SK-N-SH (cell line): ENCODE results near the gene KMT2C.

ENCODE experiments used
- EP300 ChIP-seq, 2 experiments: IDR thresholded peaks; 2 replicates each; pipeline versions ENCODE4 v1.4.0 to v1.6.1; 2012; ENCODE audit warnings: borderline replicate concordance in 1 of 2, low read depth in 1 of 2, low read length in 1 of 2
- EZH2phosphoT487 ChIP-seq: fragments of 200-600 bp; sonication (generic); IDR thresholded peaks from 2 replicates; pipeline ENCODE4 v1.6.1; 2017; ENCODE audit warnings: low read depth, mixed run types, mild to moderate bottlenecking, antibody characterized with exemption, moderate library complexity, borderline replicate concordance
- FOXJ3 ChIP-seq: sonication (generic); formaldehyde crosslinking; IDR thresholded peaks from 2 replicates; pipeline ENCODE4 v1.5.1; 2020; ENCODE audit warnings: mild to moderate bottlenecking, missing genetic modification reagents
- JUND ChIP-seq: IDR thresholded peaks from 2 replicates; pipeline ENCODE4 v1.4.0; 2012
- MXI1 ChIP-seq: IDR thresholded peaks from 2 replicates; pipeline ENCODE4 v1.6.1; 2012; ENCODE audit warnings: mild to moderate bottlenecking, low read depth, low read length, improper control_type of control experiment
- SMC3 ChIP-seq: IDR thresholded peaks from 2 replicates; pipeline ENCODE4 v1.6.1; 2012; ENCODE audit warnings: low read depth, low read length, improper control_type of control experiment
- TCF12 ChIP-seq: IDR thresholded peaks from 2 replicates; pipeline ENCODE4 v1.4.0; 2012
- TF ChIP-seq, protein P1 (sequence below): fragments of 150-350 bp; IDR thresholded peaks from 2 replicates; pipeline ENCODE4 v1.6.1; 2016; ENCODE audit warnings: mild to moderate bottlenecking, low read depth, low read length
- TF ChIP-seq, protein P2 (sequence below): fragments of 200-600 bp; sonication (generic); IDR thresholded peaks from 2 replicates; pipeline ENCODE4 v1.6.1; 2017; ENCODE audit warnings: antibody characterized with exemption, mild to moderate bottlenecking, moderate library complexity
- TF ChIP-seq, protein P3 (sequence below): IDR thresholded peaks from 2 replicates; pipeline ENCODE4 v1.4.0; 2012; ENCODE audit warnings: low read depth

DNA sequence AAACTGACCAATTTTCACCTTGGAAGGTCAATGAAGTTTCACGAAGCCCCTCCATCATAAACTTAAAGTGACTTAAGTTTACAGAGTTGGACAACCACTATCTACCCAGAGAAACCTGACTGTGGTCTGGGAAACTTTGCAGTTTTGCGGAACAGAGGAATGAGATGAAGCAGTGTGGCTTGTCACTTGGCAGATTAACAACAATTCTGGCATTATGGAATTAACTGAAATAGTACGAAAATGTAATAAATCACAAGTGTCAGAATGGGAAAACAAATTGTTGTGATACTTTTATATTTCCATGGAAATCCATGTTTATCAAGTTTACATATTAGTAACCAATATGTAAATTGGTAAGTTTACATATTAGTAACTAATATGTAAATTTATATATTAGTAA is 4.9 kb downstream of the KMT2C start:
- TF ChIP-seq, protein P1, sequence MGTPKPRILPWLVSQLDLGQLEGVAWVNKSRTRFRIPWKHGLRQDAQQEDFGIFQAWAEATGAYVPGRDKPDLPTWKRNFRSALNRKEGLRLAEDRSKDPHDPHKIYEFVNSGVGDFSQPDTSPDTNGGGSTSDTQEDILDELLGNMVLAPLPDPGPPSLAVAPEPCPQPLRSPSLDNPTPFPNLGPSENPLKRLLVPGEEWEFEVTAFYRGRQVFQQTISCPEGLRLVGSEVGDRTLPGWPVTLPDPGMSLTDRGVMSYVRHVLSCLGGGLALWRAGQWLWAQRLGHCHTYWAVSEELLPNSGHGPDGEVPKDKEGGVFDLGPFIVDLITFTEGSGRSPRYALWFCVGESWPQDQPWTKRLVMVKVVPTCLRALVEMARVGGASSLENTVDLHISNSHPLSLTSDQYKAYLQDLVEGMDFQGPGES = no peak
- TF ChIP-seq, protein P2, sequence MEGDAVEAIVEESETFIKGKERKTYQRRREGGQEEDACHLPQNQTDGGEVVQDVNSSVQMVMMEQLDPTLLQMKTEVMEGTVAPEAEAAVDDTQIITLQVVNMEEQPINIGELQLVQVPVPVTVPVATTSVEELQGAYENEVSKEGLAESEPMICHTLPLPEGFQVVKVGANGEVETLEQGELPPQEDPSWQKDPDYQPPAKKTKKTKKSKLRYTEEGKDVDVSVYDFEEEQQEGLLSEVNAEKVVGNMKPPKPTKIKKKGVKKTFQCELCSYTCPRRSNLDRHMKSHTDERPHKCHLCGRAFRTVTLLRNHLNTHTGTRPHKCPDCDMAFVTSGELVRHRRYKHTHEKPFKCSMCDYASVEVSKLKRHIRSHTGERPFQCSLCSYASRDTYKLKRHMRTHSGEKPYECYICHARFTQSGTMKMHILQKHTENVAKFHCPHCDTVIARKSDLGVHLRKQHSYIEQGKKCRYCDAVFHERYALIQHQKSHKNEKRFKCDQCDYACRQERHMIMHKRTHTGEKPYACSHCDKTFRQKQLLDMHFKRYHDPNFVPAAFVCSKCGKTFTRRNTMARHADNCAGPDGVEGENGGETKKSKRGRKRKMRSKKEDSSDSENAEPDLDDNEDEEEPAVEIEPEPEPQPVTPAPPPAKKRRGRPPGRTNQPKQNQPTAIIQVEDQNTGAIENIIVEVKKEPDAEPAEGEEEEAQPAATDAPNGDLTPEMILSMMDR = no peak
- TF ChIP-seq EP300 (IDR thresholded peaks at IDR 0.05; ENCODE audit: borderline replicate concordance in 1 of 2, low read depth in 1 of 2, low read length in 1 of 2) = no peak
- TF ChIP-seq TCF12 = no peak
- TF ChIP-seq JUND = no peak
- no peak for TF ChIP-seq MXI1
- no peak for TF ChIP-seq FOXJ3
- TF ChIP-seq, protein P3, sequence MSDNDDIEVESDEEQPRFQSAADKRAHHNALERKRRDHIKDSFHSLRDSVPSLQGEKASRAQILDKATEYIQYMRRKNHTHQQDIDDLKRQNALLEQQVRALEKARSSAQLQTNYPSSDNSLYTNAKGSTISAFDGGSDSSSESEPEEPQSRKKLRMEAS = no peak
- TF ChIP-seq EZH2phosphoT487 = no peak
- no peak for TF ChIP-seq SMC3
